SIG-M5 treated with dmso at 0.1 percent for 504 hours (cell line): Measurements from ENCODE around the gene ARHGAP8.
"Not testable (repeated sequence)": the region's sequence is repeated elsewhere in the genome, so short reads cannot be mapped to it uniquely, and the experiment has no call there.

ENCODE experiments used
- DNase-seq: peaks from one replicate; lab custom pipeline; 2025; ENCODE audit not compliant: unreplicated experiment; lab: John Stamatoyannopoulos, UW

Gene ARHGAP8

DNA sequence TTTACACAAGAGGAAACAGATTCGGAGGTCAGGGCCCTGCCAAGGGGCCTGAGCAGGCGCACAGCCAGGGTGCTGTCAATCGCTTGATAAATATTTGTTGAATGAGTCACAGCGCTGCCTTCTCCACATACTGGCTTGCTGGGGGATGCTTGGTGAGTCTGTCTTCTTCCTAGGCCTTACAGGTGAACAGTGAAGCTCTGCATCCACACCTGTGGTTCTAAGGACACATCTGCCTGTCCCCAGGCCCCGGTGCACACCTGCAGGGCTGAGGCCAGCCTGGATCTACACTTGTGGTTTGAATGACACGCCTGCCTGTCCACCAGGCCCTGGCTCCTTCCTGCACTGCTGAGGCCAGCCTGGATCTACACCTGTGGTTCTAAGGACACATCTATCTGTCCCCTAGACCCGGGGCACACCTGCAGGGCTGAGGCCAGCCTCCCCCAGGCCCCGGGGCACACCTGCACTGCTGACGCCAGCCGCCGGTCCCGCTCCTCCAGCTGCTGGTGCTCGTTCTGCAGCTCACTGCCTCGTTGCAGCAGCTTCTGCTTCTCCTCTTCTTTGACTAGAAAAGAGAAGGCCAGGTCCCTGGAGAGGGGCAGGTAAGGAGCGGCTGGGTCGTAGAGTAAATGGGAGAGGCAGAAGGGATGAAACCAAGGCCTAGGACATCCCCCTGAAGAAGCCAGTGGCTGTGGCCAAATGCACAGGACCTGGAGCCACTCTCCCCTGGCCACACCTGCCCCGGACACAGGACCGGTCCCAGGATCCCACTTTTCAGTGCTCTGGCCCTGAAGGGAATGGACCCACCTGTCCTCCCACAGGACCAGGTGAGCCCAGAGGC, 132.8 kb downstream of the ARHGAP8 start:
- DNase-seq: no peak

DNA sequence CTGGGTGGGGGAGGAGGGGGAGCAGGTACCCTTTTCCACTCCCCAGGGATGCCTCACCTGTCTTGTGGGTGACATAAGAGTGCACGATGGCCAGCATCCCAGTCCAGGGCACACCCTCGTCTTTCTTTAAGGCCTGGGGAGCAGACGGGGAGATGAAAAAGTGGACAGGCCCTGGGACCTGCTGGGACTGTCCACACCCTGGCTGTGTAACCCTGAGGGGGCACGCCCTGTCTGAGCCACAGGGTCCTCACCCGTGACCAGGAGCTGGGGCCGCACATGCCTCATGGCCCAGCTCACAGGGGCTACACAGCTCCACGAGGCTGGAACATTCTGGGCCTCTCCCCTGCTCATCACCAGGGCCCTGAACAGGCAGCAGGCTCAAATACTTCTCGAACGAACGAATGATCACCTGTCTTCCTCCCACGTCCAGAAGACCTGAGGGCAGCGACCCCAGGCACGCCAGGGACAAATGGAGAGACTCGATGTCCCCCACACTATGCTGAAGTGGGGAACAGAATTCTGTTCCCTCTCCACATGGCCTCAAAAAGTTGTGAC, 133.5 kb downstream of the ARHGAP8 start:
- no peak for DNase-seq

DNA sequence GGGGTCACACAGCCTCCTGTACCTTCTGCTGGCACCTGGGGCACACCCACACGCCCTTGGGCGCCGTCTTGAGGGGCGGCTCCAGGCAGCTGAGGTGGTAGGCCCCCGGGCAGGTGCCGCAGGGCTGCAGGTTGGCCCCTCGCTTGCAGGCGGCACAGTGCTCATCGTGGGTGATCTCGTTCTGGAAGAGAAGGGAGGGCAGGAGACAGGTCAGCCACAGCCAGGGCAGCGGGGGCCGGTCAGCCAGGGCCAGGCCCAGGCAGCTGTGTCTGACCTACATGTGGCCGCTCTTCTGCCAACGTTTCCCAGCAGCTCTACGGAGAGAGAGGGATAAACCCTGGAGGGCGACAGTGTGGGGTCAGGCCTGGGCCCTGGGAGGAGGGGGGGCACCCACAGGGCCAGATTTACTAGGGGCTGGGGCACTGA, 135.6 kb downstream of the ARHGAP8 start:
- no peak for DNase-seq

GRCh38 chr22:44888491-44889254, 136.3 kb downstream of the ARHGAP8 start:
- no peak for DNase-seq

DNA sequence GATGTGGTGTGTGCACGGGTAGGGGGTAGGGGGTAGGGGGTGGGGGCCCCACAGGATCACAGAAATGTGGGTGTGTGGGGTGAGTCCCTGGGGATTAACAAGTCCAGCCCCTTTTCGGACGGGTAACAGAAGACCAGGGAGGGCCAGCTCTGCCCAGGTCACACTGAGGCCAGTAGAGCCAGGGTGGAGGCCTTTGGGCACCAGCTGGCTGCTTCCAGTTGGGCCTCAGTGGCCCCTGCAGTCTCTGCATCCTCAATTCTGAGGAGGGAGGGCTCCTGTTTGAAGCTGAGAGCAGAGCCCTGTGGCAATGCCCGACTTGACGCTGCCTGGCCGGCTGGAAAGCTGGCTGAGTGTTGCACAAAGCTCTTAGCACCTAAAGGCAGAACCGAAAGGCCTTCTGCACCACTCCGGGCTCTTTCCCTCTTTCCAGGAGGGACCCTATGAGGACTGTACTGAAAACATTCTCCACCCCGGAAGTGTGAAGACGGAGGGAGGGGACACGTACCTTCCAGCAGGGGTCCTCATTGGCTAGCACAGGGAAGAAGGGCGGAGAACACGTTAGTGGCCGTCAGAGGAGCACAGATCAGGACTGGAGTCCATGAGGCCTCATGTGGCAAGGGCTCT, 137.0 kb downstream of the ARHGAP8 start:
- DNase-seq: no peak

DNA sequence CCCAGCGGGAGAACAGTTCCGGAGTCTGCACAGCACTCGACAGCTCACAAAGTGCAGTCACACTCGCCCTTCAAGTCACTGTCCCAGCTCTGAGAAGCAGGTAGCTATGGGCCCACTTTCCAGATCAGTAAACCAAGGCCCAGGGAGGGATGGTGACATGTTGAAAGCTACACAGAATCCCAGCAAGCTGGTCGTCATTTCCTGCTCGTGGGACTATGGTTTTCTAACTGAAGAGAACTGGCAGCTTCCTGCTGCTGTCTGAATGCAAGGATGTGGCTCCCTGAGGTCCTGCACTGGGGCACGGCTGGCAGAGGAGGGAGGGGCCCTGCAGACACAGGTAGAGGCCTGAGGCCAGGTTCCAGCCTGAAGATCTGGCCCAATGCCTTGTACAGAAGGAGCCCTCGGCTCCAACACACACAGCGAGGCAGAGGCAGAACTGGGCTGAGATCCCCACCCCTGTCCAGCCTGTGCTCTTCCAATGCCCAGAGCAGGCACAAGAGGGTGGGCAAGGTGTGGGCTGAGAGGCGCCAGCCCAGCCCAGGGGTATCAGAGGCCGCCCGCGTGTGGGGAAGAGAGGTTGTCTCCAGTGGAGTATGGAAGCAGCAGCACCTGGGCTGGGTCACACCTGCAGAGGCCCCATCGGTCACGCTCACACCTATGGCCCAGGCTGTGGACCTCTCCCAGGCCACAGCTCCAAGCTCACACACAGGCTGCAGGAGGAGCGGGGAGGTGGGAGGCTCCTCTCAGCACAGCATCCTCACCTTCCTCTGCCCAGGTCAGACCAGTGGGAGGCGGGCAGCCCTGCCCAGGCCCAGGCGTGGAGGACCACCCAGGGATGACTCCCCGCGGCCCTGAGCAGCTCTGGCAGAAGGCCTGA, 138.3 kb downstream of the ARHGAP8 start:
- DNase-seq: no peak

- no peak for DNase-seq
These were observed 138.9 kb downstream of the ARHGAP8 start for GRCh38 chr22:44891293-44891747.

DNA sequence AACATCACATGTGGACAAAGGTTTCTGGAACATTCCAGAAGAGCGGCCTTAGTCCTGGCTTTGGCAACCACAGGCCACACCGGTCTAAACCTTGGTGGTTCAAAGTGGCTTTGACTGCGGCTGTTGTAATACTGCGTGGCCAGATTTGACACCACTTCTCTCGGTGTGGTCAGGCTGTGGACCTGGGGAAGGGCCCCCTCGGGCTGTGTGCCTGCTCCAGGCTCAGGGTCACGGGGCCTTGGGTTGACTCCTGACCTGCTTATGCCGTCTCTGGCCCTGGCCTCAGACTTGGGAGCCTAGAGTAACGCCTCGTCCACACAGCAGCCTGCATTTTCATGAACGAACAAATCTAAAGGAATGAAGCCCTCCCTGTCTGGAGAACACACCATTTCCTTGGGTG, 139.4 kb downstream of the ARHGAP8 start:
- no peak for DNase-seq

DNA sequence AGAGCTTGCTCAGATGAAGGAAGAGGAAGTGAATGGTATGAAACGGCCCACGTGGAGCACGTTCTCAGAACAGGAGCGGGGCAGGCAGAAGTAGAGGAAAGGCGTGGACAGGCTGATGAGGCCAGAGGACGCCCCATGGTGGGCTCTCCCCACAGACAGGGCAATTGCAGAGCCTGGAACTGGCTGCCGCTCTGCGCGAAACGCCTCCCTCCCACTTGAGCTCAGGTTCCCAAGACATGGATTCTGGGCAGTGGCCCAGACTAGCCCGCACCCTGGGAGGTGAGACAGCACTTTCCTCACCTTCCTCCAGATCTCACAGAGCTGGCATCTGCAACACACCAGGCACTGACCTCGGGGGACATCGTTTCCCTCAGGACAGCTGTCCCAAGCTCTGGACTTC, 139.9 kb downstream of the ARHGAP8 start:
- DNase-seq: no peak

DNA sequence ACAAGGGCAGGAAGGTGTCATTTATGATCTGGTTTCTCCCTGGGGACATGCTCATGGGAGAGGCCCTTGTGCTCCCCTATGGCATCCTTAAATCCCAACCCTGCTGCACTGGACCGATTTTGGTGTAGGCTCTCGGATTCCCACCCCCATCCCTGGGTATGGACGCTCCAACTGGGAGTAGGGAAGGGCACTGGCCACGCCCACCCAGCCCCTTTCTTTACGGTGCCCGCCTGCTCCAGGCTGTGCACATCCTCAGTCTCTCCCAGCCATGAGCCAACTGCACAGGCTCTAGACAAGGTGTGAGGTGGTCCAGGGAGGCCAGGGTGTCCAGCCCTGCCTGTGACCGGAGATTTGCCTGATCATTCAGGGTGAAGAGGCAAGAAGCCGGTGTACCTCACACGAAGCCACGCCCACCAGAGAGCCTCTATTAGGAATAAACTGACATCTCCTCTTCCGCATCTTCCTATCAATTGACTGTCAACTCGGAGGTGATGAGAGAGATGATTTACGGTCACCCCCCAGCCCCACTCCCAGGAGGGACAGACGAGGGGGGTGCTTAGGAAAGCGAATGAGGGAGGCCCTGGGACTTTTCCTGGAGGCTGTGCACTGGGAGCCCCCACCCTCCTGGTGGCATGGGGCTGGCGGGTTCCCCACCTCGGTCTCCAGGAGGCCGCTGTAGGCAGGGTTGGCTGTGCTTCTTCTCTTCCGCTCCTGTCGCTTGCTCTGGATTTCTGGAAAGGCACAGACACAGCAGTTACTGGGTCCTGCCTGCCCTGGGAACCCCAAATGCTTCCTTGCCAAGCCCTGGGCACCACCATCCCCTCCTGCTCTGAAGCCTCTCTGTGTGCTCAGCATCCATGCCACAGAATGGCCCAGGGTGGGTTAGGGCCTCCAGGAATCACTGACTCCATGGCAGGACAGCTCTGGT, 140.7 kb downstream of the ARHGAP8 start:
- DNase-seq: no peak

GRCh38 chr22:44893731-44894080, 141.3 kb downstream of the ARHGAP8 start:
- no peak for DNase-seq

GRCh38 chr22:44894321-44894720, 141.9 kb downstream of the ARHGAP8 start:
- DNase-seq: no peak

DNA sequence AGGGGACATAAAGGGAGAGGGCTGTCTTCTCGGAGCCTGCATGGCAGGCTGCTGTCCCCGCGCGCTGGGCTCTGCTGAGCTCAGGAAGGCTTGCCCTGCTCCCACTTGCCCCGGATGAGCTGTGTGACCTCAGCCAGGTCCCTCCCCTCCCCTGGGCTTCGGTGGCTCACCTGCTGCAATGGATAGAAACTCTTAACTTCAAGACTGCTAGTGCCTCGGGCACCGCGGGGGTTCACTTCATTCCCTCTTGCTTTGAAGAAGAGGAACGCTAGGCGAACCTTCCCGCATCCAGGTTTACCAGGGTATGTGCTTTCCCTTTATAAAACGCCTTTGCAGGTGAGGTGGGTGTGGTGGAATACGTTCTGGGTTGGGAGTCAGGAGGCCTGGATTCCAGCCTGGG, 142.4 kb downstream of the ARHGAP8 start:
- DNase-seq: no peak

GRCh38 chr22:44895296-44896055, 143.1 kb downstream of the ARHGAP8 start:
- no peak for DNase-seq

- no peak for DNase-seq
These were observed 145.9 kb downstream of the ARHGAP8 start for GRCh38 chr22:44898236-44898635.

GRCh38 chr22:44901301-44901700, 148.9 kb downstream of the ARHGAP8 start:
- no peak for DNase-seq

GRCh38 chr22:44903164-44903563, 150.8 kb downstream of the ARHGAP8 start:
- DNase-seq: not testable (repeated sequence)

- not testable (repeated sequence) for DNase-seq
These were observed 152.2 kb downstream of the ARHGAP8 start for GRCh38 chr22:44904492-44905152.
